ENCODE results near the gene BMF.

BMF gene

GRCh38 chr15:40062816-40063562, 45.7 kb downstream of the BMF start:
- H3K9me3 ChIP-seq (ENCODE audit: control insufficient read depth, insufficient read depth, low read length): no peaks in the 10 kb centered on the region
- H3K79me2 ChIP-seq (ENCODE audit: control insufficient read depth, low read length): no peaks in the 10 kb centered on the region
- H3F3A ChIP-seq (ENCODE audit: control insufficient read depth, insufficient read depth): peaks cover 22% of the 10 kb centered on the region
- no peaks in the 10 kb centered on the region for H3K9me2 ChIP-seq (replicated peaks; ENCODE audit: control insufficient read depth, low read length)
- no peak overlapping the region for H3K27ac ChIP-seq (ENCODE audit: low read depth, low read length)
- H4K20me1 ChIP-seq (ENCODE audit: control insufficient read depth, insufficient read depth, low read depth, low read length): no peaks in the 10 kb centered on the region
- H3K36me3 ChIP-seq (ENCODE audit: control insufficient read depth, low read length): peaks cover 2% of the 10 kb centered on the region; the same call in 1 of the 2 replicates
- H3K4me2 ChIP-seq (ENCODE audit: low read length): no peak overlapping the region
- TF ChIP-seq EZH2phosphoT487 (IDR thresholded peaks at IDR 0.05; ENCODE audit: borderline replicate concordance, low read length) (no peak), CTCF (IDR thresholded peaks at IDR 0.05; ENCODE audit: low read depth, low read length, poor library complexity, severe bottlenecking) (no peak)
- H3K27me3 ChIP-seq (ENCODE audit: control insufficient read depth, low read length): no peaks in the 10 kb centered on the region
- no peak overlapping the region for H3K4me3 ChIP-seq (ENCODE audit: low read length)
- peaks cover 58% of the 10 kb centered on the region for H3K4me1 ChIP-seq (ENCODE audit: control insufficient read depth, low read length)

DNA sequence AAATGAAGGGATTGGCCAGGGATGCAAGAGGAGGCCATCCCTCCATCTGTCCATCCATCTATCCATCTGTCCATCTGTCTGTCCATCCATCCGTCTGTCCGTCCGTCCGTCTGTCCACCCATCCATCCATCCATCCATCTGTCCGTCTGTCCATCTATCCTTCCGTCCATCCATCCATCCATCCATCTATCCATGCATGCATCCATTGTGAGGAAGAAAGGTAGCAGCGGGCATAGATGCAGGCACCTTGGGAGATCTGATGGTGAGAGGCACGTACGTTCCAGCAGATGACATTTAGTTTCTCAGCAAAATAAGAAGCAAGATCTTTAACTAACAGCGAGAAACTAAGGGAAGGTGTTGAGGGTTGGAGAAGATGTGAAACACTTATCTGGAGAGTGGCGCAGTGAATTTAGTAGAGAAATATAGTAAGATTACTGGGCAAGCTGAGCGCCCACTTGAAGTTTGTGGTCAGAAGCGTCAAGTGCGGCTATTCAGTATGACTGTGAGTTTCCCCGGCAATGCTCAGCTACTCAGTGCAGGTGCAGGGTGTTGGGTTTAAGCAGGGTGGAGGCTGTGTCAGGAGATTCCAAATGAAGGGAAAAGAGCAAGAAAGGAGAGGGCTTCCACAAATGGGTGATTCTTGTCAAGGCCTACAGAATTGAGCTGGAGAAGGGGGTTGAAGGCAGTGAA, 47.3 kb downstream of the BMF start:
- Histone ChIP-seq H3K79me2 (ENCODE audit: control insufficient read depth, low read length) (no peaks in the 10 kb centered on the region), H3F3A (ENCODE audit: control insufficient read depth, insufficient read depth) (peaks cover 25% of the 10 kb centered on the region), H3K9me2 (replicated peaks; ENCODE audit: control insufficient read depth, low read length) (no peaks in the 10 kb centered on the region), H4K20me1 (ENCODE audit: control insufficient read depth, insufficient read depth, low read depth, low read length) (no peaks in the 10 kb centered on the region), H3K4me1 (ENCODE audit: control insufficient read depth, low read length) (peaks cover 63% of the 10 kb centered on the region), H3K4me3 (ENCODE audit: low read length) (no peak overlapping the region), H3K4me2 (ENCODE audit: low read length) (no peak overlapping the region), H3K9me3 (ENCODE audit: control insufficient read depth, insufficient read depth, low read length) (no peaks in the 10 kb centered on the region), H3K27ac (ENCODE audit: low read depth, low read length) (no peak overlapping the region), H3K27me3 (ENCODE audit: control insufficient read depth, low read length) (no peaks in the 10 kb centered on the region), H3K36me3 (ENCODE audit: control insufficient read depth, low read length) (peaks cover 2% of the 10 kb centered on the region; the same call in 1 of the 2 replicates)
- no peak for TF ChIP-seq EZH2phosphoT487 (IDR thresholded peaks at IDR 0.05; ENCODE audit: borderline replicate concordance, low read length)
- no peak for TF ChIP-seq CTCF (IDR thresholded peaks at IDR 0.05; ENCODE audit: low read depth, low read length, poor library complexity, severe bottlenecking)

DNA sequence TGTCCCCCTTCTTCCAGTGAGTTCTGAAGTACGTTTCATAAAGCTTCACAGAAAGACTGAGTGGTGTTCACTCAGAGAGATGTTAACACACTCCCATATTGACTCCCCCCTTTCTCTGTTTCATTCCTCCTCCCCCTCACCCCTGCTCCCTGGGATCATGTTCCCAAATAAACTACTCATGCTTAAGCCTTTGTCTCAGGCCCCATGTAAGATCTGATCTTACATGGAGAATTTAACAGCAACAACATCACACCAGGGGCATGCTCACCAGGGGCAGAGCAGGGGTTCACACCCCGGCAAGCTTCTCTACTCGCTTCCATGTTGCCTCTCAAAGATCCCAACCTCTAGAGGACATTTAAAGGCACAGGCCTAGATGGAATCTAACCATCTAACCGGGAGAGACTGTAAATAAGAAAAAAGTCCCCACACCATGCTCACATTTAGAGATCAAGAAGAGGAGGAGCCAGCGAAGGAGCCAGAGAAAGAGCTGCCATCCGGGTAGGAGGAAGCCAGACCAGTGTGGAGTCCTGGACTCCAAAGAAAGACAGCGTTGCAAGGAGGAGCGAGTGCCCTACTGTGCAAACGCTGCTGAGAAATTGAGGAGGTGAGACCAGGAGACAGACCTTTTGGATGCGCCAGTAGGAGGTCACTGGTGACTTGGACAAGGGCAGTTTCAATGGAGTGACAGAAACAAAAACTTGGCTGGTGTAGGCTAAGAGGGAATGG, 48.3 kb downstream of the BMF start:
- H3K9me2 ChIP-seq (replicated peaks; ENCODE audit: control insufficient read depth, low read length): no peaks in the 10 kb centered on the region
- H3K27me3 ChIP-seq (ENCODE audit: control insufficient read depth, low read length): no peaks in the 10 kb centered on the region
- peaks cover 65% of the 10 kb centered on the region for H3K4me1 ChIP-seq (ENCODE audit: control insufficient read depth, low read length)
- H3K36me3 ChIP-seq (ENCODE audit: control insufficient read depth, low read length): peaks cover 2% of the 10 kb centered on the region; the same call in 1 of the 2 replicates
- H3F3A ChIP-seq (ENCODE audit: control insufficient read depth, insufficient read depth): peaks cover 25% of the 10 kb centered on the region
- no peak overlapping the region for H3K4me2 ChIP-seq (ENCODE audit: low read length)
- no peak overlapping the region for H3K27ac ChIP-seq (ENCODE audit: low read depth, low read length)
- no peak overlapping the region for H3K4me3 ChIP-seq (ENCODE audit: low read length)
- no peaks in the 10 kb centered on the region for H4K20me1 ChIP-seq (ENCODE audit: control insufficient read depth, insufficient read depth, low read depth, low read length)
- H3K79me2 ChIP-seq (ENCODE audit: control insufficient read depth, low read length): no peaks in the 10 kb centered on the region
- TF ChIP-seq CTCF (IDR thresholded peaks at IDR 0.05; ENCODE audit: low read depth, low read length, poor library complexity, severe bottlenecking) (no peak), EZH2phosphoT487 (IDR thresholded peaks at IDR 0.05; ENCODE audit: borderline replicate concordance, low read length) (no peak)
- no peaks in the 10 kb centered on the region for H3K9me3 ChIP-seq (ENCODE audit: control insufficient read depth, insufficient read depth, low read length)

All from DOHH2 (cell line).